H1 (cell line): Measurements from ENCODE around the gene CARM1. TPM values are rescaled to one million over a fixed set of nuclear protein-coding genes. Genes with fewer than 3 reads are reported as not detected.

Experiments
- CTCF ChIA-PET: fragments of 300-600 bp; sonication (Branson Sonifier 250); formaldehyde crosslinking; loops from one replicate; lab custom pipeline; 2021; ENCODE audit not compliant: partially characterized antibody; lab: Charles Lee
- POLR2A ChIA-PET: fragments of 300-600 bp; sonication (Branson Sonifier 250); formaldehyde crosslinking; loops from one replicate; lab custom pipeline; 2021; ENCODE audit warnings: inconsistent platforms; ENCODE audit not compliant: partially characterized antibody; lab: Charles Lee
- DNase-seq, 2 experiments: peaks; one replicate each; pipeline versions ENCODE4 v3.0.0 to v3.0.0-alpha.2; 2010 to 2022; ENCODE audit warnings: low spot score in 2 of 2, low read depth in 1 of 2, mixed read lengths in 1 of 2
- FAIRE-seq: peaks from 2 replicates; lab custom pipeline; 2011; peaks lifted over from hg19 to GRCh38; lab: Jason Lieb, UNC
- H2AFZ ChIP-seq: 2 replicates; pipeline ENCODE4 v1.8.1; 2012; ENCODE audit warnings: low read length, inconsistent platforms
- H2AK5ac ChIP-seq: 2 replicates; pipeline ENCODE4 v1.6.1; 2013; ENCODE audit warnings: low read depth, low read length
- H2BK120ac ChIP-seq: replicated peaks from 2 replicates; pipeline ENCODE3; 2013; ENCODE audit warnings: low read depth, low read length, inconsistent platforms
- H2BK12ac ChIP-seq: 2 replicates; pipeline ENCODE4 v1.6.1; 2013; ENCODE audit warnings: low read depth, low read length
- H2BK15ac ChIP-seq: 2 replicates; pipeline ENCODE4 v1.6.1; 2013; ENCODE audit warnings: low read length
- H2BK20ac ChIP-seq: 2 replicates; pipeline ENCODE4 v1.6.1; 2013; ENCODE audit warnings: low read length
- H2BK5ac ChIP-seq: 2 replicates; pipeline ENCODE4 v1.6.1; 2013; ENCODE audit warnings: low read depth, low read length
- H3K14ac ChIP-seq: 2 replicates; pipeline ENCODE4 v1.6.1; 2013; ENCODE audit warnings: inconsistent platforms; ENCODE audit not compliant: insufficient read length
- H3K18ac ChIP-seq: 2 replicates; pipeline ENCODE4 v1.6.1; 2013; ENCODE audit warnings: low read length; ENCODE audit errors: extremely low read depth
- H3K23ac ChIP-seq: 2 replicates; pipeline ENCODE4 v1.6.1; 2013; ENCODE audit warnings: inconsistent platforms; ENCODE audit not compliant: insufficient read length
- H3K23me2 ChIP-seq: 2 replicates; pipeline ENCODE4 v1.6.1; 2013; ENCODE audit warnings: low read depth, low read length
- H3K27ac ChIP-seq: 2 replicates; pipeline ENCODE4 v1.6.1; 2011; ENCODE audit warnings: low read depth, low read length, inconsistent platforms
- H3K27me3 ChIP-seq, 4 experiments: replicated peaks in 1 of 4; 1 replicate in 1 of 4; 2 replicates in 3 of 4; pipeline versions ENCODE4 v1.6.1 to v1.8.1; 2011 to 2013; ENCODE audit warnings: low read length in 3 of 4, mild to moderate bottlenecking in 3 of 4, inconsistent platforms in 2 of 4, mixed read lengths in 2 of 4, moderate library complexity in 1 of 4; ENCODE audit not compliant: control insufficient read depth in 3 of 4, insufficient read depth in 3 of 4; ENCODE audit errors: extremely low read depth in 1 of 4
- H3K36me3 ChIP-seq, 4 experiments: 2 replicates each; pipeline versions ENCODE4 v1.6.1 to v1.8.1; 2011 to 2013; ENCODE audit warnings: mild to moderate bottlenecking in 4 of 4, low read length in 3 of 4, moderate library complexity in 2 of 4, control low read depth in 1 of 4, inconsistent platforms in 1 of 4; ENCODE audit not compliant: insufficient read depth in 4 of 4, control insufficient read depth in 2 of 4
- H3K4ac ChIP-seq: replicated peaks from 2 replicates; pipeline ENCODE3; 2013; ENCODE audit warnings: low read length, low read depth, mixed read lengths, inconsistent platforms; ENCODE audit not compliant: insufficient read length
- H3K4me1 ChIP-seq, 4 experiments: replicated peaks in 1 of 4; 1 replicate in 1 of 4; 2 replicates in 3 of 4; pipeline versions ENCODE4 v1.6.1 to v1.8.1; 2011 to 2013; ENCODE audit warnings: low read length in 3 of 4, inconsistent platforms in 2 of 4, mixed read lengths in 1 of 4; ENCODE audit not compliant: insufficient read depth in 4 of 4, control insufficient read depth in 3 of 4
- H3K4me2 ChIP-seq, 2 experiments: 2 replicates each; pipeline versions ENCODE4 v1.6.1 to v1.8.1; 2011 to 2013; ENCODE audit warnings: low read depth in 2 of 2, low read length in 2 of 2, control low read depth in 1 of 2, inconsistent platforms in 1 of 2, mild to moderate bottlenecking in 1 of 2; ENCODE audit not compliant: insufficient read depth in 1 of 2
- H3K4me3 ChIP-seq, 4 experiments: fragments of 200-600, 300-600 bp in 1 of 4; sonication (generic), shearing (Covaris generic), sonication (Bioruptor Twin) in 1 of 4; 2 replicates each; pipeline versions ENCODE4 v1.5.1 to v1.8.1; 2011 to 2016; ENCODE audit warnings: low read length in 4 of 4, low read depth in 3 of 4, control low read depth in 2 of 4, inconsistent platforms in 2 of 4, mild to moderate bottlenecking in 2 of 4, mixed read lengths in 1 of 4, moderate library complexity in 1 of 4; ENCODE audit not compliant: insufficient read depth in 2 of 4; ENCODE audit errors: extremely low read depth in 1 of 4
- H3K56ac ChIP-seq: replicated peaks from 2 replicates; pipeline ENCODE3; 2013; ENCODE audit warnings: low read depth, mild to moderate bottlenecking, mixed read lengths, low read length, inconsistent platforms; ENCODE audit not compliant: insufficient read length
- H3K79me1 ChIP-seq: 2 replicates; pipeline ENCODE4 v1.6.1; 2013; ENCODE audit warnings: low read depth, low read length, control low read depth
- H3K79me2 ChIP-seq, 2 experiments: 2 replicates each; pipeline versions ENCODE4 v1.6.1 to v1.8.1; 2012 to 2013; ENCODE audit warnings: low read length in 2 of 2, mild to moderate bottlenecking in 2 of 2, inconsistent platforms in 1 of 2; ENCODE audit not compliant: insufficient read depth in 2 of 2, control insufficient read depth in 1 of 2
- H3K9ac ChIP-seq, 4 experiments: replicated peaks in 1 of 4; 1 replicate in 1 of 4; 2 replicates in 3 of 4; pipeline versions ENCODE4 v1.6.1 to v1.8.1; 2011 to 2013; ENCODE audit warnings: low read depth in 3 of 4, low read length in 3 of 4, control low read depth in 2 of 4, mild to moderate bottlenecking in 2 of 4, moderate library complexity in 2 of 4, inconsistent platforms in 1 of 4; ENCODE audit errors: extremely low read depth in 1 of 4
- H3K9me3 ChIP-seq, 2 experiments: 2 replicates each; pipeline versions ENCODE4 v1.6.1 to v1.8.1; 2012 to 2013; ENCODE audit warnings: mild to moderate bottlenecking in 2 of 2, moderate library complexity in 2 of 2, control low read depth in 1 of 2, inconsistent platforms in 1 of 2, low read depth in 1 of 2, low read length in 1 of 2, mixed read lengths in 1 of 2; ENCODE audit not compliant: insufficient read depth in 2 of 2
- H4K20me1 ChIP-seq, 2 experiments: replicated peaks in 1 of 2; 2 replicates each; pipeline versions ENCODE3 to v1.8.1; 2011 to 2013; ENCODE audit warnings: inconsistent platforms in 2 of 2, low read length in 2 of 2, mild to moderate bottlenecking in 1 of 2; ENCODE audit not compliant: insufficient read depth in 2 of 2, control insufficient read depth in 1 of 2
- H4K5ac ChIP-seq: 2 replicates; pipeline ENCODE4 v1.6.1; 2013; ENCODE audit warnings: low read length, low read depth, mixed read lengths, inconsistent platforms; ENCODE audit not compliant: insufficient read length
- H4K8ac ChIP-seq: 2 replicates; pipeline ENCODE4 v1.8.0; 2013; ENCODE audit warnings: mild to moderate bottlenecking, moderate library complexity, low read length, inconsistent platforms; ENCODE audit not compliant: insufficient read depth; ENCODE audit errors: extremely low read depth
- H4K91ac ChIP-seq: replicated peaks from 2 replicates; pipeline ENCODE3; 2013; ENCODE audit warnings: low read length, mixed read lengths, inconsistent platforms; ENCODE audit not compliant: insufficient read length
- CBX8 ChIP-seq: fragments of 300-800, 300-1000 bp; sonication (generic); IDR thresholded peaks from 2 replicates; pipeline ENCODE4 v1.7.1; 2016; ENCODE audit warnings: low read depth, low read length, borderline replicate concordance
- CREB1 ChIP-seq: IDR thresholded peaks from 2 replicates; pipeline ENCODE4 v1.6.1; 2012; ENCODE audit warnings: inconsistent platforms
- HDAC2 ChIP-seq, 2 experiments: fragments of 300-600 bp in 1 of 2; sonication (generic) in 1 of 2; IDR thresholded peaks; 2 replicates each; pipeline ENCODE4 v1.6.1; 2011 to 2012; ENCODE audit warnings: low read depth in 2 of 2, low read length in 2 of 2, mild to moderate bottlenecking in 2 of 2, moderate library complexity in 2 of 2, borderline replicate concordance in 1 of 2, inconsistent platforms in 1 of 2
- KDM4A ChIP-seq: IDR thresholded peaks from one replicate; pipeline ENCODE4 v1.7.1; 2012; ENCODE audit warnings: low read depth, mild to moderate bottlenecking, moderate library complexity, low read length, inconsistent platforms; ENCODE audit not compliant: severe bottlenecking
- POU5F1 ChIP-seq: IDR thresholded peaks from 2 replicates; pipeline ENCODE4 v1.6.1; 2011; ENCODE audit warnings: low read depth, mild to moderate bottlenecking, low read length, moderate library complexity
- RNF2 ChIP-seq: fragments of 200-900, 300-1000 bp; sonication (generic); IDR thresholded peaks from 2 replicates; pipeline ENCODE4 v1.7.1; 2016; ENCODE audit warnings: borderline replicate concordance, low read depth, mild to moderate bottlenecking, antibody characterized with exemption, low read length; ENCODE audit not compliant: poor library complexity, severe bottlenecking; ENCODE audit errors: missing control alignments
- SUZ12 ChIP-seq: fragments of 200-600 bp; sonication (generic); IDR thresholded peaks from 2 replicates; pipeline ENCODE4 v1.6.1; 2012; ENCODE audit warnings: mild to moderate bottlenecking, inconsistent platforms, low read length, moderate library complexity, mixed read lengths
- TAF7 ChIP-seq: optimal IDR thresholded peaks from 2 replicates; pipeline ENCODE3; 2011; ENCODE audit warnings: low read depth, mild to moderate bottlenecking, inconsistent platforms, low read length, moderate library complexity, borderline replicate concordance
- TBP ChIP-seq: IDR thresholded peaks from 2 replicates; pipeline ENCODE4 v1.6.1; 2011; ENCODE audit warnings: low read depth, low read length, improper control_type of control experiment
- WGBS, 2 experiments: shearing (Covaris generic) in 1 of 2; methylation state at CpG; one replicate each; pipeline versions ENCODE4 v1.1.6 to v1.1.7; 2013 to 2015; ENCODE audit warnings: low lambda C conversion rate in 2 of 2, mixed read lengths in 2 of 2, inconsistent platforms in 1 of 2, low coverage in 1 of 2, missing lambda C conversion rate in 1 of 2; ENCODE audit not compliant: insufficient replicate concordance in 2 of 2, insufficient coverage in 1 of 2, insufficient read length in 1 of 2; ENCODE audit errors: extremely low coverage in 1 of 2, missing lambda C conversion rate in 1 of 2; 5-methylcytosine and 5-hydroxymethylcytosine counted together
- polyA plus RNA-seq, 7 experiments: library from polyadenylated mRNA; depleted of rRNA in 3 of 7; stranded (reverse) in 5 of 7; unstranded in 2 of 7; fragments of >200 nt in 5 of 7; fragments of 200-250 nt in 2 of 7; gene quantifications; 1 replicate in 5 of 7; 2 replicates in 1 of 7; 4 replicates in 1 of 7; pipeline versions ENCODE4 v1.2.1 to v1.2.3, GENCODE V29; 2011 to 2013; ENCODE audit warnings: missing spikeins in 2 of 7, mixed read lengths in 2 of 7
- total RNA-seq: library from RNA; stranded (reverse); fragmentation: NEBNext Ultra II Directional; extraction: Animal tissue kit (Norgen Biotek cat#: 25700); gene quantifications from 2 replicates; pipeline ENCODE4 v1.2.1, GENCODE V29; 2021
- TF ChIP-seq, protein P1 (sequence below): IDR thresholded peaks from 2 replicates; pipeline ENCODE4 v1.6.1; 2011; ENCODE audit warnings: low read length, improper control_type of control experiment
- TF ChIP-seq, protein P2 (sequence below): IDR thresholded peaks from 2 replicates; pipeline ENCODE4 v1.6.1; 2012; ENCODE audit warnings: inconsistent platforms

Gene CARM1
- total and polyA plus RNA-seq, 2 of the 8 experiments (the other 6 are each of a cell fraction or from before 2014, with no cell fraction given) = 134 to 164 TPM

DNA sequence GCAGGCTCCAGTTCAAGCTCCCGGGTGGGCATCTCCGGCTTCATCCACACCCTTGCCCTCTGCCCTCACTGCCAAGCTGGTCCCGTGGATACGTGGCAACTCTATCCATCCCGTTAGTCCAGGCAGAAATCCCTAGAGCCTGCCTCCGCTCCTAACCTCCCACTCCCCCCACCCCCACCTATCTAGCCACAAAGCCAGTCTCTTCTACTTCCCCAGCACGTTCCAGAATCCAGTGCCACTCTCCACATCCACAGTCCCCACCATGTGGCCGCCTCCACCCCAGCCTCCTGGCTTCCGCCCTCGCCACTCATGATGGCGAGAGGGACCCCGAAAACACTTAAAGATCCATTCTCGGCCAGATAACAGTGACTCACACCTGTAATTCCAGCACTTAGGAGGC is 53.2 kb downstream of the CARM1 start:
- H4K20me1 ChIP-seq = peaks cover 2 to 11% of the 10 kb centered on the region in 2 experiments
- TF ChIP-seq TBP (no peak), SUZ12 (no peak), CREB1 (no peak), TAF7 (no peak), KDM4A (no peak), CBX8 (no peak), POU5F1 (no peak), RNF2 (no peak), HDAC2 (IDR thresholded peaks at IDR 0.05; ENCODE audit: borderline replicate concordance in 1 of 2, low read depth in 2 of 2, low read length in 2 of 2) (no peak)
- TF ChIP-seq, protein P1, sequence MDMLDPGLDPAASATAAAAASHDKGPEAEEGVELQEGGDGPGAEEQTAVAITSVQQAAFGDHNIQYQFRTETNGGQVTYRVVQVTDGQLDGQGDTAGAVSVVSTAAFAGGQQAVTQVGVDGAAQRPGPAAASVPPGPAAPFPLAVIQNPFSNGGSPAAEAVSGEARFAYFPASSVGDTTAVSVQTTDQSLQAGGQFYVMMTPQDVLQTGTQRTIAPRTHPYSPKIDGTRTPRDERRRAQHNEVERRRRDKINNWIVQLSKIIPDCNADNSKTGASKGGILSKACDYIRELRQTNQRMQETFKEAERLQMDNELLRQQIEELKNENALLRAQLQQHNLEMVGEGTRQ = no peak
- TF ChIP-seq, protein P2, sequence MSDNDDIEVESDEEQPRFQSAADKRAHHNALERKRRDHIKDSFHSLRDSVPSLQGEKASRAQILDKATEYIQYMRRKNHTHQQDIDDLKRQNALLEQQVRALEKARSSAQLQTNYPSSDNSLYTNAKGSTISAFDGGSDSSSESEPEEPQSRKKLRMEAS = no peak
- no peak overlapping the region for H3K4ac ChIP-seq
- ChIA-PET CTCF (interaction anchor here (1.0 to 1.7 kb wide), 3 partner anchors 9 to 45 kb away, joined by 4 to 7 read pairs (median 4); no protein-coding TSS in a partner anchor), POLR2A (interaction anchor here (0.9 to 1.7 kb wide), 3 partner anchors 9 to 13 kb away, joined by 5 to 8 read pairs (median 6); no protein-coding TSS in a partner anchor)
- H3K27me3 ChIP-seq = no peaks in the 10 kb centered on the region
- DNase-seq (no peak), FAIRE-seq (no peak)
- no peak overlapping the region for H3K9ac ChIP-seq
- H3K79me1 ChIP-seq = peaks cover 8% of the 10 kb centered on the region; the same call in 1 of the 2 replicates
- H2BK15ac ChIP-seq = no peak overlapping the region
- H3K4me2 ChIP-seq = no peak overlapping the region
- no peak overlapping the region for H4K5ac ChIP-seq
- no peak overlapping the region for H3K23ac ChIP-seq
- peaks cover 5 to 13% of the 10 kb centered on the region in 2 experiments; a peak in 3 of 4 replicates for H3K79me2 ChIP-seq
- no peak overlapping the region for H3K18ac ChIP-seq
- H3K36me3 ChIP-seq = peaks cover 0 to 39% (median 20%) of the 10 kb centered on the region in 4 experiments; a peak in 7 of 8 replicates
- H3K27ac ChIP-seq = no peak overlapping the region
- WGBS, 2 experiments = 96% methylated on average over 13 of the region's 13 CpGs; no CpG with 5 or more reads in 1 of the 2 experiments
- no peak overlapping the region for H2BK5ac ChIP-seq
- H3K4me3 ChIP-seq = no peak overlapping the region
- no peak overlapping the region for H2AK5ac ChIP-seq
- no peak overlapping the region for H2BK12ac ChIP-seq
- no peak overlapping the region for H2BK20ac ChIP-seq
- H2AFZ ChIP-seq = no peak overlapping the region
- peaks cover 0 to 6% (median 1%) of the 10 kb centered on the region in 4 experiments; a peak in 4 of 7 replicates for H3K4me1 ChIP-seq
- no peaks in the 10 kb centered on the region for H3K9me3 ChIP-seq
- H3K14ac ChIP-seq = no peak overlapping the region
- no peak overlapping the region for H2BK120ac ChIP-seq
- peaks cover 10% of the 10 kb centered on the region for H3K23me2 ChIP-seq
- no peak overlapping the region for H4K8ac ChIP-seq
- H3K56ac ChIP-seq = no peak overlapping the region
- no peak overlapping the region for H4K91ac ChIP-seq
